Measurements from ENCODE around the gene SP3. TPM values are rescaled to one million over a fixed set of nuclear protein-coding genes. Genes with fewer than 3 reads are reported as not detected.

SP3 gene
- total RNA-seq (2014; rRNA removed; shearing (Covaris generic)) (129 and 150 TPM in 2 replicates), total RNA-seq (2022) (115 and 127 TPM in 2 replicates), Bru-seq, nascent RNA (percentile 98 among the genes with signal in this experiment), BruChase-seq, experiment 1, labeled RNA remaining after a 6-hour chase (percentile 95 among the genes with signal in this experiment), BruChase-seq, experiment 2, labeled RNA remaining after a 2-hour chase (percentile 97 among the genes with signal in this experiment)
- long read RNA-seq, full-length matches to known transcripts: 111 of 181 reads
- long read RNA-seq, partial matches to known transcripts: 32 of 181 reads
- long read RNA-seq, other reads (novel, unspliced or antisense): 38 of 181 reads

DNA sequence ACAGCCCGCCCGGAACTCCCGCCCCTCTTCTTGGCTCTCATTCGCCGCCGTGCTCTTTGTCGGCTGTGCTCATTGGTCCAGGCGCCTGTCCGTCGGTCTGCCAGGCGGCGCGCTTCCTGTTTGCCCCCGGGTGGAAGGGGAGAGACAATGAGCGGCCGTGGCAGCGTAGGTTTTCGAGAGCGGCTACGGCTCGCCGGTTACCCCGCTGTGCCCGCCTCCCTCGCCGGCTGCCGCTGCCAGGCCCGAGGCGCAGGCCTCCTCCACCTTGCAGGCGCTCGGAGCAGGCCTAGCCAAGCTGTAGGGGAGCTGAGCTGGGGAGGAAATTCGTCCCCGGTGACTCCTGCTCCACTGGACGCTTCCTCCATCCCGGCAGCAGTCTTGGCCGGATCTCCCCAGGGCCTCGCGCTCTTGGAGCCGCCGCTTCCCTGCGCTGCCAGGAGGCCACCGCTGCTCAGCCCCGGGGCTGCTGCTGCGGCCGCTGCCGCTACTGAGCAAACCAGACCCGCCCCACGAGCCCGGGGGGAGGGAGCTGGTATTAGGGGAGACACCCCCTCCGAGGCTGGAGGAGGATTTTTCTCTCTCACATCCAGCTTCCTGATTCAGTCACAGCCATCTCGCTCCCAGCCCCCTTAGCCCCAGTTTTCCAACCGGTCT, at the start of gene SP3:
TSS of gene SP3 (minus strand) at position 2 of the 654 bp plus-strand sequence. CDS start 202 bp downstream, outside the sequence.
- H3K9me3 ChIP-seq (ENCODE audit: low read length): peaks cover 10% of the 10 kb centered on the region
- ChIA-PET CTCF (ENCODE audit: unreplicated experiment) (interaction anchor here (0.6 kb wide), 1 partner anchor 1492 kb away, joined by 3 read pairs; no protein-coding TSS in a partner anchor), POLR2A (interaction anchor here (0.8 to 1.3 kb wide), 4 partner anchors 9 to 25 kb away, joined by 3 to 16 read pairs (median 6); no protein-coding TSS in a partner anchor)
- peaks cover 39% of the 10 kb centered on the region for H3K79me2 ChIP-seq (ENCODE audit: insufficient read depth, low read depth, low read length)
- TF ChIP-seq, protein P1, sequence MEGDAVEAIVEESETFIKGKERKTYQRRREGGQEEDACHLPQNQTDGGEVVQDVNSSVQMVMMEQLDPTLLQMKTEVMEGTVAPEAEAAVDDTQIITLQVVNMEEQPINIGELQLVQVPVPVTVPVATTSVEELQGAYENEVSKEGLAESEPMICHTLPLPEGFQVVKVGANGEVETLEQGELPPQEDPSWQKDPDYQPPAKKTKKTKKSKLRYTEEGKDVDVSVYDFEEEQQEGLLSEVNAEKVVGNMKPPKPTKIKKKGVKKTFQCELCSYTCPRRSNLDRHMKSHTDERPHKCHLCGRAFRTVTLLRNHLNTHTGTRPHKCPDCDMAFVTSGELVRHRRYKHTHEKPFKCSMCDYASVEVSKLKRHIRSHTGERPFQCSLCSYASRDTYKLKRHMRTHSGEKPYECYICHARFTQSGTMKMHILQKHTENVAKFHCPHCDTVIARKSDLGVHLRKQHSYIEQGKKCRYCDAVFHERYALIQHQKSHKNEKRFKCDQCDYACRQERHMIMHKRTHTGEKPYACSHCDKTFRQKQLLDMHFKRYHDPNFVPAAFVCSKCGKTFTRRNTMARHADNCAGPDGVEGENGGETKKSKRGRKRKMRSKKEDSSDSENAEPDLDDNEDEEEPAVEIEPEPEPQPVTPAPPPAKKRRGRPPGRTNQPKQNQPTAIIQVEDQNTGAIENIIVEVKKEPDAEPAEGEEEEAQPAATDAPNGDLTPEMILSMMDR (conservative IDR thresholded peaks at IDR 0.05; ENCODE audit: low read length): no peak
- no peak for TF ChIP-seq EZH2phosphoT487 (IDR thresholded peaks at IDR 0.05; ENCODE audit: borderline replicate concordance, low read depth, low read length)
- peaks cover 25% of the 10 kb centered on the region for H3K4me1 ChIP-seq (ENCODE audit: insufficient read depth, low read length, poor library complexity, severe bottlenecking)
- H2AFZ ChIP-seq (ENCODE audit: low read length): peak within 1 kb of the TSS; percentile 54
- peak within 1 kb of the TSS; percentile 97 for H3K27ac ChIP-seq (ENCODE audit: low read depth, low read length, poor library complexity, severe bottlenecking)
- BruUV-seq (replicated peaks): no TSS peak
- peak; percentile 97 for DNase-seq (ENCODE audit: low spot score)
- peaks cover 33% of the 10 kb centered on the region for H3K36me3 ChIP-seq (ENCODE audit: insufficient read depth, low read length)
- H4K20me1 ChIP-seq (ENCODE audit: insufficient read depth, low read length): peaks cover 12% of the 10 kb centered on the region
- intact Hi-C loops (cut with micrococcal nuclease; ENCODE audit: unreplicated experiment): loop anchor here (1.0 to 10.0 kb wide), 5 partner anchors 24 to 611 kb away; partner anchors contain the start of genes CDCA7 and OLA1
- H3K4me3 ChIP-seq (ENCODE audit: low read depth, low read length, poor library complexity, severe bottlenecking): peak within 1 kb of the TSS; percentile 100
- H3K4me2 ChIP-seq (ENCODE audit: low read length): peak within 1 kb of the TSS; percentile 83
- no peaks in the 10 kb centered on the region for H3K9me2 ChIP-seq (ENCODE audit: insufficient read depth, low read length)

DNA sequence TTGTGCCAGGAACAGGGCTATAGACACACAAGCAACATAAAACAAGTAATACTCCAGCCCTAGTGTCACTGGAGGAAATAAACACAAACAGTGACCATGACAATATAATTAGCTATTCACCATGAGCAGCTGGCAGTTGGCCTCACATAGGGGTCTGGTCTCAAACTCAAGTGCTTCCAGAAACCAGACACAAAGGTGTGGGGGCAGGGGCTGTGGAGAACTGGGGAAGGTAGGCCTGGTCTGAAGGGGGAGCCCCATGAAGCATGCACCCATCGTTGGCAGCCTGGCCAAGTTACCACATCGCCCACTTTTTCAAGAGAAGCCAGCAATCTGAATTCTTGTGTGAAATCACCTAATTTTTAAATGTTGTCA, 49.5 kb upstream of the SP3 start:
- Histone ChIP-seq H3K27ac (ENCODE audit: low read depth, low read length, poor library complexity, severe bottlenecking) (no peak overlapping the region), H3K4me1 (ENCODE audit: insufficient read depth, low read length, poor library complexity, severe bottlenecking) (no peaks in the 10 kb centered on the region), H3K36me3 (ENCODE audit: insufficient read depth, low read length) (no peaks in the 10 kb centered on the region), H4K20me1 (ENCODE audit: insufficient read depth, low read length) (no peaks in the 10 kb centered on the region), H3K4me3 (ENCODE audit: low read depth, low read length, poor library complexity, severe bottlenecking) (no peak overlapping the region), H3K4me2 (ENCODE audit: low read length) (no peak overlapping the region), H3K79me2 (ENCODE audit: insufficient read depth, low read depth, low read length) (no peaks in the 10 kb centered on the region), H3K9me2 (ENCODE audit: insufficient read depth, low read length) (no peaks in the 10 kb centered on the region), H3K9me3 (ENCODE audit: low read length) (no peaks in the 10 kb centered on the region), H2AFZ (ENCODE audit: low read length) (no peak overlapping the region)
- POLR2A ChIA-PET: no interaction called here
- CTCF ChIA-PET (ENCODE audit: unreplicated experiment): no interaction called here
- no peak for DNase-seq (ENCODE audit: low spot score)
- no TSS peak for BruUV-seq (replicated peaks)
- no peak for TF ChIP-seq EZH2phosphoT487 (IDR thresholded peaks at IDR 0.05; ENCODE audit: borderline replicate concordance, low read depth, low read length)
- TF ChIP-seq, protein P1 (conservative IDR thresholded peaks at IDR 0.05; ENCODE audit: low read length): no peak
- intact Hi-C loops (cut with micrococcal nuclease; ENCODE audit: unreplicated experiment): no loop called here
